Measurements from ENCODE around the gene ROPN1. TPM values are rescaled to one million over a fixed set of nuclear protein-coding genes. Genes with fewer than 3 reads are reported as not detected.

The ROPN1 gene
- total and polyA plus RNA-seq, 2 of the 13 experiments (the other 11 are each of a cell fraction or from before 2014, with no cell fraction given): not detected

DNA sequence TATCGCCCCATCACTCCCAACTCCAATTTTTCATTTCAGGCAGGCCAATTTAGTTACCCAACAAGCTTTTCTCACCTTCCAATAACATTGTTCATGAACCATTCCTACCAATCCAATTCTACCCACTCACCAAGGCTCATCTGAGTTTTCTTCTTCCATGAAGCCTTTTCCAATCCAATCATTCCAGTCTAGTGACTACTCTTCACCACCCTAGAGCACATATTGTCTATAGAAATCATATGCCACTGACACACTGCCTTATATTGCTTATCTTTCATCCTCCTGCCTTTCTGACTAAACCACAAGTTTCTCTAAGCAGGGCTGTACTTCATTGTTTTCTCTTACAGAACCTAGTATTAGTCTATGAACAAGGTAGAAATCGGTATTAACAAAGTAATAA lies 42.3 kb downstream of the ROPN1 start:
- Histone ChIP-seq H3K9me3 (ENCODE audit: low read length) (no peaks in the 10 kb centered on the region), H3K4me1 (ENCODE audit: insufficient read depth, low read length) (no peaks in the 10 kb centered on the region), H3K27ac (ENCODE audit: extremely low read length, insufficient read depth, low read length) (no peak overlapping the region), H3K4me3 (replicated peaks in 1 of 3; ENCODE audit: insufficient read depth in 1 of 3, low read depth in 2 of 3, low read length in 3 of 3) (no peak overlapping the region), H3K4me2 (ENCODE audit: low read depth, low read length) (no peak overlapping the region), H2AFZ (ENCODE audit: low read length) (no peak overlapping the region), H4K20me1 (ENCODE audit: insufficient read depth, low read length) (no peaks in the 10 kb centered on the region), H3K79me2 (ENCODE audit: insufficient read depth, low read length) (no peaks in the 10 kb centered on the region), H3K9ac (ENCODE audit: insufficient read depth, low read depth, low read length) (no peak overlapping the region), H3K27me3 (ENCODE audit: control insufficient read depth in 1 of 2, insufficient read depth in 2 of 2, low read length in 2 of 2) (no peaks in the 10 kb centered on the region), H3K36me3 (replicated peaks in 1 of 2; ENCODE audit: control insufficient read depth in 1 of 2, insufficient read depth in 2 of 2, low read length in 2 of 2) (peaks cover 2 to 35% of the 10 kb centered on the region in 2 experiments)
- intact Hi-C loops (cut with micrococcal nuclease; ENCODE audit: unreplicated experiment): no loop called here
- ChIA-PET POLR2A (no interaction called here), CTCF (ENCODE audit: low intra/inter-chr PET ratio, low total read pairs) (no interaction called here)
- in situ Hi-C loops (cut with HindIII; ENCODE audit: extremely low pct_ligation_motif_present, low pct_unique_long_range_greater_than_20kb): no loop called here
- no peak for FAIRE-seq
- TF ChIP-seq SMYD3 (CRISPR knock-in tag; IDR thresholded peaks at IDR 0.05): no peak
- no peak for TF ChIP-seq MTA1 (CRISPR knock-in tag; IDR thresholded peaks at IDR 0.05; ENCODE audit: borderline replicate concordance)
- TF ChIP-seq, protein P1, sequence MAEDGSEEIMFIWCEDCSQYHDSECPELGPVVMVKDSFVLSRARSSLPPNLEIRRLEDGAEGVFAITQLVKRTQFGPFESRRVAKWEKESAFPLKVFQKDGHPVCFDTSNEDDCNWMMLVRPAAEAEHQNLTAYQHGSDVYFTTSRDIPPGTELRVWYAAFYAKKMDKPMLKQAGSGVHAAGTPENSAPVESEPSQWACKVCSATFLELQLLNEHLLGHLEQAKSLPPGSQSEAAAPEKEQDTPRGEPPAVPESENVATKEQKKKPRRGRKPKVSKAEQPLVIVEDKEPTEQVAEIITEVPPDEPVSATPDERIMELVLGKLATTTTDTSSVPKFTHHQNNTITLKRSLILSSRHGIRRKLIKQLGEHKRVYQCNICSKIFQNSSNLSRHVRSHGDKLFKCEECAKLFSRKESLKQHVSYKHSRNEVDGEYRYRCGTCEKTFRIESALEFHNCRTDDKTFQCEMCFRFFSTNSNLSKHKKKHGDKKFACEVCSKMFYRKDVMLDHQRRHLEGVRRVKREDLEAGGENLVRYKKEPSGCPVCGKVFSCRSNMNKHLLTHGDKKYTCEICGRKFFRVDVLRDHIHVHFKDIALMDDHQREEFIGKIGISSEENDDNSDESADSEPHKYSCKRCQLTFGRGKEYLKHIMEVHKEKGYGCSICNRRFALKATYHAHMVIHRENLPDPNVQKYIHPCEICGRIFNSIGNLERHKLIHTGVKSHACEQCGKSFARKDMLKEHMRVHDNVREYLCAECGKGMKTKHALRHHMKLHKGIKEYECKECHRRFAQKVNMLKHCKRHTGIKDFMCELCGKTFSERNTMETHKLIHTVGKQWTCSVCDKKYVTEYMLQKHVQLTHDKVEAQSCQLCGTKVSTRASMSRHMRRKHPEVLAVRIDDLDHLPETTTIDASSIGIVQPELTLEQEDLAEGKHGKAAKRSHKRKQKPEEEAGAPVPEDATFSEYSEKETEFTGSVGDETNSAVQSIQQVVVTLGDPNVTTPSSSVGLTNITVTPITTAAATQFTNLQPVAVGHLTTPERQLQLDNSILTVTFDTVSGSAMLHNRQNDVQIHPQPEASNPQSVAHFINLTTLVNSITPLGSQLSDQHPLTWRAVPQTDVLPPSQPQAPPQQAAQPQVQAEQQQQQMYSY (CRISPR knock-in tag; IDR thresholded peaks at IDR 0.05): no peak
- TF ChIP-seq, protein P2, sequence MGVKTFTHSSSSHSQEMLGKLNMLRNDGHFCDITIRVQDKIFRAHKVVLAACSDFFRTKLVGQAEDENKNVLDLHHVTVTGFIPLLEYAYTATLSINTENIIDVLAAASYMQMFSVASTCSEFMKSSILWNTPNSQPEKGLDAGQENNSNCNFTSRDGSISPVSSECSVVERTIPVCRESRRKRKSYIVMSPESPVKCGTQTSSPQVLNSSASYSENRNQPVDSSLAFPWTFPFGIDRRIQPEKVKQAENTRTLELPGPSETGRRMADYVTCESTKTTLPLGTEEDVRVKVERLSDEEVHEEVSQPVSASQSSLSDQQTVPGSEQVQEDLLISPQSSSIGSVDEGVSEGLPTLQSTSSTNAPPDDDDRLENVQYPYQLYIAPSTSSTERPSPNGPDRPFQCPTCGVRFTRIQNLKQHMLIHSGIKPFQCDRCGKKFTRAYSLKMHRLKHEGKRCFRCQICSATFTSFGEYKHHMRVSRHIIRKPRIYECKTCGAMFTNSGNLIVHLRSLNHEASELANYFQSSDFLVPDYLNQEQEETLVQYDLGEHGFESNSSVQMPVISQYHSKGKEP (CRISPR knock-in tag; IDR thresholded peaks at IDR 0.05): no peak
- TF ChIP-seq PCBP2 (optimal IDR thresholded peaks at IDR 0.05; ENCODE audit: low read depth, low read length, poor library complexity, severe bottlenecking): no peak
- no peak for TF ChIP-seq KLF11 (CRISPR knock-in tag; IDR thresholded peaks at IDR 0.05)
- no peak for TF ChIP-seq PAWR (CRISPR knock-in tag; IDR thresholded peaks at IDR 0.05; ENCODE audit: borderline replicate concordance)
- no peak for TF ChIP-seq ZNF790 (CRISPR knock-in tag; IDR thresholded peaks at IDR 0.05; ENCODE audit: borderline replicate concordance)
- TF ChIP-seq NAIF1 (CRISPR knock-in tag; IDR thresholded peaks at IDR 0.05; ENCODE audit: borderline replicate concordance): no peak
- TF ChIP-seq, protein P3, sequence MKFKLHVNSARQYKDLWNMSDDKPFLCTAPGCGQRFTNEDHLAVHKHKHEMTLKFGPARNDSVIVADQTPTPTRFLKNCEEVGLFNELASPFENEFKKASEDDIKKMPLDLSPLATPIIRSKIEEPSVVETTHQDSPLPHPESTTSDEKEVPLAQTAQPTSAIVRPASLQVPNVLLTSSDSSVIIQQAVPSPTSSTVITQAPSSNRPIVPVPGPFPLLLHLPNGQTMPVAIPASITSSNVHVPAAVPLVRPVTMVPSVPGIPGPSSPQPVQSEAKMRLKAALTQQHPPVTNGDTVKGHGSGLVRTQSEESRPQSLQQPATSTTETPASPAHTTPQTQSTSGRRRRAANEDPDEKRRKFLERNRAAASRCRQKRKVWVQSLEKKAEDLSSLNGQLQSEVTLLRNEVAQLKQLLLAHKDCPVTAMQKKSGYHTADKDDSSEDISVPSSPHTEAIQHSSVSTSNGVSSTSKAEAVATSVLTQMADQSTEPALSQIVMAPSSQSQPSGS (CRISPR knock-in tag; IDR thresholded peaks at IDR 0.05): no peak
- TF ChIP-seq NFKBIZ (CRISPR knock-in tag; IDR thresholded peaks at IDR 0.05): no peak
- TF ChIP-seq ZNF138 (CRISPR knock-in tag; IDR thresholded peaks at IDR 0.05; ENCODE audit: low read depth): no peak
- TF ChIP-seq SMAD9 (CRISPR knock-in tag; IDR thresholded peaks at IDR 0.05): no peak
- DNase-seq (ENCODE audit: low spot score): no peak
- no TSS peak for BruUV-seq (replicated peaks)
- 99% methylated on average over 2 of the region's 2 CpGs for WGBS (ENCODE audit: low lambda C conversion rate)
- ATAC-seq: no peak

Measured in HepG2 (cell line).